Sigmoid colon (tissue), 7 donors: Measurements from ENCODE around the gene METAP2. TPM values are rescaled to one million over a fixed set of nuclear protein-coding genes. Genes with fewer than 3 reads are reported as not detected.
"Not testable (repeated sequence)": the region's sequence is repeated elsewhere in the genome, so short reads cannot be mapped to it uniquely, and the experiment has no call there.

Experiments
- DNase-seq: peaks from one replicate; pipeline ENCODE4 v3.0.0-alpha.2; 2019
- H3K27ac ChIP-seq, 4 donors: fragments of 200-600 bp; sonication (generic); one replicate each; pipeline ENCODE4 v1.5.1; 2016 to 2019; ENCODE audit warnings: mild to moderate bottlenecking in 1 of 4
- H3K27me3 ChIP-seq, 3 donors: fragments of 200-600 bp; sonication (generic); one replicate each; pipeline ENCODE4 v1.5.1; 2019; ENCODE audit warnings: mild to moderate bottlenecking in 1 of 3
- H3K36me3 ChIP-seq, 4 donors: fragments of 200-600 bp; sonication (generic); one replicate each; pipeline ENCODE4 v1.5.1; 2016 to 2019
- H3K4me1 ChIP-seq, 4 donors: fragments of 200-600 bp; sonication (generic); one replicate each; pipeline ENCODE4 v1.5.1; 2017 to 2019
- H3K4me3 ChIP-seq, 4 donors: fragments of 200-600 bp; sonication (generic); one replicate each; pipeline ENCODE4 v1.5.1; 2017 to 2019; ENCODE audit warnings: mild to moderate bottlenecking in 2 of 4, moderate library complexity in 1 of 4
- H3K9me3 ChIP-seq, 4 donors: fragments of 200-600 bp in 3 of 4; sonication (generic) in 3 of 4; one replicate each; pipeline versions ENCODE4 v1.5.1 to v1.6.1; 2013 to 2019
- CTCF ChIP-seq, 4 experiments: fragments of 450-650 bp in 3 of 4; fragments of 200-600 bp in 1 of 4; IDR thresholded peaks; one replicate each; pipeline ENCODE4 v1.5.1; 2016 to 2019; ENCODE audit warnings: antibody characterized with exemption in 4 of 4, mild to moderate bottlenecking in 3 of 4, moderate library complexity in 2 of 4
- EP300 ChIP-seq, 4 donors: sonication (generic); formaldehyde crosslinking; IDR thresholded peaks; one replicate each; pipeline ENCODE4 v1.6.1; 2017; ENCODE audit warnings: antibody characterized with exemption in 4 of 4
- POLR2A ChIP-seq, 2 donors: fragments of 450-650 bp; IDR thresholded peaks; one replicate each; pipeline ENCODE4 v1.6.1; 2016; ENCODE audit warnings: antibody characterized with exemption in 2 of 2, mild to moderate bottlenecking in 2 of 2, moderate library complexity in 2 of 2
- POLR2AphosphoS5 ChIP-seq, 4 donors: sonication (generic); formaldehyde crosslinking; IDR thresholded peaks; one replicate each; pipeline ENCODE4 v1.6.1; 2017; ENCODE audit warnings: antibody characterized with exemption in 4 of 4
- WGBS, 2 donors: extraction: QIAGEN DNeasy Blood & Tissue Kit; methylation state at CpG; one replicate each; pipeline ENCODE4 v1.1.7; 2013; 5-methylcytosine and 5-hydroxymethylcytosine counted together
- intact Hi-C: fragments of 100-400 bp; cut with DNase I; formaldehyde crosslinking; loops from one replicate; pipeline ENCODE4 v1.15.1; 2023
- polyA plus RNA-seq, 3 donors: library from polyadenylated mRNA; stranded (reverse); fragments of 200-250 nt; gene quantifications; one replicate each; pipeline ENCODE4 v1.2.3, GENCODE V29; 2013
- total RNA-seq, 4 donors: library from RNA; depleted of rRNA; stranded (reverse); fragments of >200 nt; gene quantifications; one replicate each; pipeline ENCODE4 v1.1.0, GENCODE V29; 2016
- donor health status: healthy with polysubstance abuse.
- donor health status: Bipolar disorder and iron deficiency.
- donor health status: healthy.

The METAP2 gene
- total and polyA plus RNA-seq, 7 donors, result 45.6 to 152 (median 75.1) TPM

- H3K36me3 ChIP-seq, result peaks cover 0 to 48% (median 10%) of the 10 kb centered on the region in 4 donors
- intact Hi-C loops, result loop anchor here (5.0 kb wide), 1 partner anchor 265 kb away; the partner anchor contains the start of genes FGD6 and VEZT
Measured at GRCh38 chr12:95481888-95482287, 7.9 kb downstream of the METAP2 start.

GRCh38 chr12:95482564-95482963 is 8.6 kb downstream of the METAP2 start:
- peaks cover 0 to 66% (median 30%) of the 10 kb centered on the region in 4 donors for H3K4me1 ChIP-seq
- not testable (repeated sequence) for H3K4me3 ChIP-seq, H3K27ac ChIP-seq, H3K9me3 ChIP-seq, DNase-seq, H3K27me3 ChIP-seq
- intact Hi-C loops, result loop anchor here (5.0 kb wide), 1 partner anchor 265 kb away; the partner anchor contains the start of genes FGD6 and VEZT
- WGBS, 2 donors, result 88 to 95% methylated on average over 6 of the region's 6 CpGs
- H3K36me3 ChIP-seq, result peaks cover 0 to 48% (median 10%) of the 10 kb centered on the region in 4 donors

More at GRCh38 chr12:95481888-95482287, 7.9 kb downstream of the METAP2 start:
- Histone ChIP-seq H3K4me1 (peaks cover 0 to 72% (median 30%) of the 10 kb centered on the region in 4 donors), H3K27ac (no peak overlapping the region), H3K9me3 (no peaks in the 10 kb centered on the region), H3K27me3 (no peaks in the 10 kb centered on the region), H3K4me3 (no peak overlapping the region)
- no peak for DNase-seq
- 94% methylated on average over 7 of the region's 7 CpGs for WGBS, 2 donors
- TF ChIP-seq POLR2A (IDR thresholded peaks at IDR 0.05) (no peak), POLR2AphosphoS5 (IDR thresholded peaks at IDR 0.05) (no peak), EP300 (IDR thresholded peaks at IDR 0.05) (no peak), CTCF (IDR thresholded peaks at IDR 0.05) (no peak)

- peak; percentile 50 to 90 (median 79) for TF ChIP-seq POLR2AphosphoS5 (IDR thresholded peaks at IDR 0.05)
- TF ChIP-seq EP300 (IDR thresholded peaks at IDR 0.05), result peak in 2 of 4 donors; percentile 32 to 64
- no peak for TF ChIP-seq CTCF (IDR thresholded peaks at IDR 0.05)
- Histone ChIP-seq H3K4me1 (peaks cover 0 to 47% (median 27%) of the 10 kb centered on the region in 4 donors), H3K27ac (peak overlapping the region in 2 of 4 donors; percentile 57 to 62), H3K9me3 (no peaks in the 10 kb centered on the region), H3K4me3 (no peak overlapping the region), H3K36me3 (peaks cover 0 to 38% (median 9%) of the 10 kb centered on the region in 4 donors), H3K27me3 (no peaks in the 10 kb centered on the region)
- DNase-seq, result no peak
- intact Hi-C loops, result loop anchor here (5.0 kb wide), 1 partner anchor 267 kb away; the partner anchor contains the start of genes FGD6 and VEZT
Measured at GRCh38 chr12:95484524-95484923, 10.6 kb downstream of the METAP2 start.

- 57 to 78% methylated on average over 2 of the region's 2 CpGs for WGBS, 2 donors
- TF ChIP-seq POLR2AphosphoS5 (IDR thresholded peaks at IDR 0.05) (no peak), POLR2A (IDR thresholded peaks at IDR 0.05) (no peak)
Measured at GRCh38 chr12:95487024-95487423, 13.1 kb downstream of the METAP2 start.

GRCh38 chr12:95492462-95492861 is 18.5 kb downstream of the METAP2 start:
- WGBS, 2 donors, result 97 to 99% methylated on average over 2 of the region's 2 CpGs
- no peaks in the 10 kb centered on the region for H3K4me1 ChIP-seq
- no peak overlapping the region for H3K27ac ChIP-seq
- no peak overlapping the region for H3K4me3 ChIP-seq
- H3K36me3 ChIP-seq, result peaks cover 5 to 66% (median 20%) of the 10 kb centered on the region in 4 donors
- intact Hi-C loops, result no loop called here
- TF ChIP-seq POLR2A (IDR thresholded peaks at IDR 0.05), result no peak
- TF ChIP-seq POLR2AphosphoS5 (IDR thresholded peaks at IDR 0.05), result no peak
- no peak for TF ChIP-seq EP300 (IDR thresholded peaks at IDR 0.05)
- no peak for TF ChIP-seq CTCF (IDR thresholded peaks at IDR 0.05)
- no peaks in the 10 kb centered on the region for H3K27me3 ChIP-seq
- DNase-seq, result no peak
- H3K9me3 ChIP-seq, result no peaks in the 10 kb centered on the region

More at GRCh38 chr12:95487024-95487423, 13.1 kb downstream of the METAP2 start:
- H3K27ac ChIP-seq, result no peak overlapping the region
- peaks cover 0 to 53% (median 9%) of the 10 kb centered on the region in 4 donors for H3K36me3 ChIP-seq
- no peak overlapping the region for H3K4me3 ChIP-seq
- intact Hi-C loops, result no loop called here
- no peaks in the 10 kb centered on the region for H3K27me3 ChIP-seq
- H3K4me1 ChIP-seq, result peaks cover 0 to 26% (median 10%) of the 10 kb centered on the region in 4 donors
- DNase-seq, result no peak
- H3K9me3 ChIP-seq, result no peaks in the 10 kb centered on the region

- Histone ChIP-seq H3K27me3 (no peaks in the 10 kb centered on the region), H3K4me1 (no peaks in the 10 kb centered on the region), H3K27ac (no peak overlapping the region), H3K4me3 (no peak overlapping the region), H3K9me3 (no peaks in the 10 kb centered on the region), H3K36me3 (peaks cover 10 to 77% (median 26%) of the 10 kb centered on the region in 4 donors)
- TF ChIP-seq POLR2AphosphoS5 (IDR thresholded peaks at IDR 0.05), result no peak
- no peak for TF ChIP-seq POLR2A (IDR thresholded peaks at IDR 0.05)
- TF ChIP-seq EP300 (IDR thresholded peaks at IDR 0.05), result no peak
- 85 to 94% methylated on average over 2 of the region's 2 CpGs for WGBS, 2 donors
- DNase-seq, result no peak
- intact Hi-C loops, result no loop called here
Measured at GRCh38 chr12:95494888-95495287, 20.9 kb downstream of the METAP2 start.
